ENCODE measurements around the gene CPLANE1.

CPLANE1 gene

GRCh38 chr5:37247036-37247435 is 2.1 kb downstream of the CPLANE1 start:
- no peak for TF ChIP-seq FOXP2 (optimal IDR thresholded peaks at IDR 0.05; ENCODE audit: borderline replicate concordance, extremely low read depth, extremely low read length, insufficient read depth)
- TF ChIP-seq, protein P1, sequence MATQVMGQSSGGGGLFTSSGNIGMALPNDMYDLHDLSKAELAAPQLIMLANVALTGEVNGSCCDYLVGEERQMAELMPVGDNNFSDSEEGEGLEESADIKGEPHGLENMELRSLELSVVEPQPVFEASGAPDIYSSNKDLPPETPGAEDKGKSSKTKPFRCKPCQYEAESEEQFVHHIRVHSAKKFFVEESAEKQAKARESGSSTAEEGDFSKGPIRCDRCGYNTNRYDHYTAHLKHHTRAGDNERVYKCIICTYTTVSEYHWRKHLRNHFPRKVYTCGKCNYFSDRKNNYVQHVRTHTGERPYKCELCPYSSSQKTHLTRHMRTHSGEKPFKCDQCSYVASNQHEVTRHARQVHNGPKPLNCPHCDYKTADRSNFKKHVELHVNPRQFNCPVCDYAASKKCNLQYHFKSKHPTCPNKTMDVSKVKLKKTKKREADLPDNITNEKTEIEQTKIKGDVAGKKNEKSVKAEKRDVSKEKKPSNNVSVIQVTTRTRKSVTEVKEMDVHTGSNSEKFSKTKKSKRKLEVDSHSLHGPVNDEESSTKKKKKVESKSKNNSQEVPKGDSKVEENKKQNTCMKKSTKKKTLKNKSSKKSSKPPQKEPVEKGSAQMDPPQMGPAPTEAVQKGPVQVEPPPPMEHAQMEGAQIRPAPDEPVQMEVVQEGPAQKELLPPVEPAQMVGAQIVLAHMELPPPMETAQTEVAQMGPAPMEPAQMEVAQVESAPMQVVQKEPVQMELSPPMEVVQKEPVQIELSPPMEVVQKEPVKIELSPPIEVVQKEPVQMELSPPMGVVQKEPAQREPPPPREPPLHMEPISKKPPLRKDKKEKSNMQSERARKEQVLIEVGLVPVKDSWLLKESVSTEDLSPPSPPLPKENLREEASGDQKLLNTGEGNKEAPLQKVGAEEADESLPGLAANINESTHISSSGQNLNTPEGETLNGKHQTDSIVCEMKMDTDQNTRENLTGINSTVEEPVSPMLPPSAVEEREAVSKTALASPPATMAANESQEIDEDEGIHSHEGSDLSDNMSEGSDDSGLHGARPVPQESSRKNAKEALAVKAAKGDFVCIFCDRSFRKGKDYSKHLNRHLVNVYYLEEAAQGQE (IDR thresholded peaks at IDR 0.05; ENCODE audit: insufficient read depth in 1 of 2, low read depth in 2 of 2, low read length in 2 of 2): no peak
- TF ChIP-seq SIN3A (IDR thresholded peaks at IDR 0.05; ENCODE audit: borderline replicate concordance, insufficient read depth, low read length): no peak
- TF ChIP-seq TAF1 (IDR thresholded peaks at IDR 0.05; ENCODE audit: borderline replicate concordance, insufficient read depth, low read length): no peak
- no peak for TF ChIP-seq POLR2AphosphoS5 (IDR thresholded peaks at IDR 0.05; ENCODE audit: low read depth, low read length)

GRCh38 chr5:37234288-37234687 is 14.9 kb downstream of the CPLANE1 start:
- TF ChIP-seq SIN3A (IDR thresholded peaks at IDR 0.05; ENCODE audit: borderline replicate concordance, insufficient read depth, low read length): no peak
- TF ChIP-seq, protein P1 (IDR thresholded peaks at IDR 0.05; ENCODE audit: insufficient read depth in 1 of 2, low read depth in 2 of 2, low read length in 2 of 2): no peak
- no peak for TF ChIP-seq TAF1 (IDR thresholded peaks at IDR 0.05; ENCODE audit: borderline replicate concordance, insufficient read depth, low read length)

DNA sequence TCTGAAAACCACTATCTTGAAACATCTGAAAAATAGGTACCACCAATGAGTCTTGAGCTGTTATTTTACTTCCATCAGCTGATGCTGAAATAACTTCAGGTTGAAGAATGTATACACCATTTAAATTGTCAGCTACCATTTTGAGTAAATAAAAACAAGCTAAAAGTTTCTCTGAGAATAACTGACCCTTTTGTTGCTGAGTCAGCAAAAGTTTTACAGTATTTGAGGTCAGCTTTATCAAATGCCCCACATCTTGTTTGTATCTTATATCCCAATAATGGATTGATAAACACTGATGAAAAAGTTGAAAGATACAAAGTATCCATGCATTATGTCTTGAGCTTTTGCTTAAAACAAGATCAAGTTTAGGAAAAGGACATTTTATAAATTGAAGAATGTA is 22.8 kb downstream of the CPLANE1 start:
- TF ChIP-seq FOXP2 (optimal IDR thresholded peaks at IDR 0.05; ENCODE audit: borderline replicate concordance, extremely low read depth, extremely low read length, insufficient read depth): no peak

DNA sequence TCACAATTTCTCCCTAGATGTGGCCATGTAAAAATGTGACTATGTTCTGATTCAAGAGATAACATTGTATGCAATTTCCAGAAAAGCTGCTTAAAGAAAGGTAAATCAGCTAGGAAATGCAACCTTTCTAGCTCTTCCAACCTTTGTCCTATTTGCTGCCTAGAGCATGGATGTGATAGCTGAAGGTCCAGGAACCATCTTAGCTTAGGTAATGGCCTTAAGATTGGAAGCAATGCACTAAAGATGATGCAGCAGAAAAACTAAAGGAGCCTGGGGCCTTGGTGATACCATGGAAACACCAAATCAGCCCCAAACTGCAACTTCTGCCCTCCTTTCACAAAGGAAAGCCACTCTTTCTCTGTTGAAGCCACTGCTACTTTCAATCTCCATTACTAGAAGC is 27.0 kb downstream of the CPLANE1 start:
- TF ChIP-seq POLR2AphosphoS5 (IDR thresholded peaks at IDR 0.05; ENCODE audit: low read depth, low read length) (no peak), TAF1 (IDR thresholded peaks at IDR 0.05; ENCODE audit: borderline replicate concordance, insufficient read depth, low read length) (no peak), FOXP2 (optimal IDR thresholded peaks at IDR 0.05; ENCODE audit: borderline replicate concordance, extremely low read depth, extremely low read length, insufficient read depth) (no peak), SIN3A (IDR thresholded peaks at IDR 0.05; ENCODE audit: borderline replicate concordance, insufficient read depth, low read length) (no peak)
- TF ChIP-seq, protein P1 (IDR thresholded peaks at IDR 0.05; ENCODE audit: insufficient read depth in 1 of 2, low read depth in 2 of 2, low read length in 2 of 2): no peak

DNA sequence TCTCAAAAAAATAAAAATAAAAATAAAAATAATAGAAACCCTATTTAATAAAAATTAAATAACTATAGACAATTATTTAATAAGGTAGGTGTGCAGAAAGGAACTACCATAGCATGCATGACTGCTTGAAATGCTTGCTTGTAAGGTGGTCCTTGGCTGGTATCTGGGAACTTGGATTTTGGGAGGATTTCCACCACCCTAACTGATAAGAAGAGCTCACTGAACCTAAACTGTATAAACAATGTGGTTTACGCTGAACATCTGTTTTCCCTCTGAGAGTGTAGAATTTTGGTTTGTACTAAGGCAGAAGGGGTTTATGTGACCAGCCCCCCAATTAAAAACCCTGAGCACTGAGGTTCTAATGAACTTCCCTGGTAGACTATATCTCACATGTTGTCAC is 31.2 kb downstream of the CPLANE1 start:
- TF ChIP-seq, protein P1 (IDR thresholded peaks at IDR 0.05; ENCODE audit: insufficient read depth in 1 of 2, low read depth in 2 of 2, low read length in 2 of 2): no peak
- TF ChIP-seq SIN3A (IDR thresholded peaks at IDR 0.05; ENCODE audit: borderline replicate concordance, insufficient read depth, low read length) (no peak), TAF1 (IDR thresholded peaks at IDR 0.05; ENCODE audit: borderline replicate concordance, insufficient read depth, low read length) (no peak), POLR2AphosphoS5 (IDR thresholded peaks at IDR 0.05; ENCODE audit: low read depth, low read length) (no peak), FOXP2 (optimal IDR thresholded peaks at IDR 0.05; ENCODE audit: borderline replicate concordance, extremely low read depth, extremely low read length, insufficient read depth) (no peak)

All from PFSK-1 (cell line).